Activated CD8-positive, alpha-beta memory T cell treated with anti-CD3 and anti-CD28 coated beads for 48 hours (primary cell): ENCODE results near the gene FEZF2.

ENCODE experiments used
- DNase-seq, 3 experiments: peaks; one replicate each; pipeline ENCODE4 v3.0.0-alpha.2; 2020; ENCODE audit warnings: low read depth in 2 of 3, low spot score in 2 of 3

Gene FEZF2

GRCh38 chr3:62332835-62333244 is 40.5 kb downstream of the FEZF2 start:
- DNase-seq: no peak

- DNase-seq: no peak
Observed at GRCh38 chr3:62332017-62332416, 41.3 kb downstream of the FEZF2 start.

DNA sequence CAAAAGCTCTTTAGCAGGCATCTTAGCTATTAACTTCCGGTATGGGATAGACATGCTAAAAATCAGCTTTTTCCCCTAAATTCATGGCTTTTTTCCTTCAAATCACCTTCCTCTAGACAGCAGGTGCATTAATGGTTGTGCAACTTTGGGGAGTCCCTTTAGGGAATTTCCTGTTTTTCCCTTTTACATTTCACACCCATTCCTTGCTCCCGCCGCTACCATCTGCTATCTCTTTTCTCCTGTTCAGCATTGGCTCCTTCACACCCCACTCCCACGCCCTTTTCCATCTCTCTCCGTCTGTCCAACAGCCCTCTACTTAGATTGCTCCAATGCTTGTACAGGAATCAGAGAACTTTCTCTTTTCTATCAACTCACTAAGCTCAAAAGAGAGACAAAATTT is 43.4 kb downstream of the FEZF2 start:
- DNase-seq: no peak

GRCh38 chr3:62325896-62326295 is 47.5 kb downstream of the FEZF2 start:
- DNase-seq: no peak

GRCh38 chr3:62323241-62323640 is 50.1 kb downstream of the FEZF2 start:
- no peak for DNase-seq
